IPS DF 6.9 (cell line): ENCODE measurements around the gene ZNF77.
A peak's percentile ranks its signal among the peaks of the same experiment; 100 is the strongest.

ENCODE experiments used
- DNase-seq: peaks from one replicate; pipeline ENCODE4 v3.0.0-alpha.2; 2013; ENCODE audit warnings: low read depth, low spot score
- H3K27ac ChIP-seq: one replicate; pipeline ENCODE4 v1.5.1; 2013; ENCODE audit warnings: low read length, control low read depth
- H3K27me3 ChIP-seq: 2 replicates; pipeline ENCODE4 v1.6.1; 2013; ENCODE audit warnings: mild to moderate bottlenecking, low read length; ENCODE audit not compliant: control insufficient read depth, insufficient read depth
- H3K36me3 ChIP-seq: 2 replicates; pipeline ENCODE4 v1.6.1; 2013; ENCODE audit warnings: low read length; ENCODE audit not compliant: control insufficient read depth, insufficient read depth
- H3K4me1 ChIP-seq: 2 replicates; pipeline ENCODE4 v1.6.1; 2013; ENCODE audit warnings: low read length; ENCODE audit not compliant: control insufficient read depth, insufficient read depth
- H3K4me3 ChIP-seq: 2 replicates; pipeline ENCODE4 v1.5.1; 2013; ENCODE audit warnings: mild to moderate bottlenecking, low read length
- H3K9me3 ChIP-seq: 2 replicates; pipeline ENCODE4 v1.6.1; 2013; ENCODE audit warnings: low read length, inconsistent platforms; ENCODE audit not compliant: control insufficient read depth, insufficient read depth
- WGBS: extraction: QIAGEN DNeasy Blood & Tissue Kit; methylation state at CpG from one replicate; pipeline ENCODE4 v1.1.7; 2013; ENCODE audit warnings: mixed read lengths, missing lambda C conversion rate; ENCODE audit not compliant: insufficient read length, insufficient coverage; 5-methylcytosine and 5-hydroxymethylcytosine counted together

Gene ZNF77

GRCh38 chr19:2982983-2983350 lies 38.2 kb upstream of the ZNF77 start:
- Histone ChIP-seq H3K9me3 (no peaks in the 10 kb centered on the region), H3K4me1 (peaks cover 10% of the 10 kb centered on the region), H3K4me3 (no peak overlapping the region), H3K36me3 (no peaks in the 10 kb centered on the region), H3K27me3 (no peaks in the 10 kb centered on the region), H3K27ac (no peak overlapping the region)
- no CpG with 5 or more reads among the region's 10 CpGs for WGBS
- DNase-seq = no peak

- Histone ChIP-seq H3K27me3 (no peaks in the 10 kb centered on the region), H3K36me3 (no peaks in the 10 kb centered on the region), H3K9me3 (no peaks in the 10 kb centered on the region), H3K4me3 (no peak overlapping the region), H3K4me1 (peaks cover 9% of the 10 kb centered on the region), H3K27ac (no peak overlapping the region)
- WGBS = no CpG with 5 or more reads among the region's 8 CpGs
- no peak for DNase-seq
Observed at GRCh38 chr19:2982561-2982960, 37.8 kb upstream of the ZNF77 start.

- no CpG with 5 or more reads among the region's 5 CpGs for WGBS
- H3K9me3 ChIP-seq = no peaks in the 10 kb centered on the region
- H3K4me3 ChIP-seq = no peak overlapping the region
- no peaks in the 10 kb centered on the region for H3K36me3 ChIP-seq
- no peak overlapping the region for H3K27ac ChIP-seq
- DNase-seq = no peak
- H3K4me1 ChIP-seq = peaks cover 8% of the 10 kb centered on the region
- H3K27me3 ChIP-seq = no peaks in the 10 kb centered on the region
Observed at GRCh38 chr19:2981898-2982297, 37.1 kb upstream of the ZNF77 start.

- H3K4me1 ChIP-seq = peaks cover 6% of the 10 kb centered on the region
- WGBS = no CpG with 5 or more reads among the region's 9 CpGs
- no peak overlapping the region for H3K4me3 ChIP-seq
- H3K27ac ChIP-seq = no peak overlapping the region
- H3K36me3 ChIP-seq = no peaks in the 10 kb centered on the region
- H3K27me3 ChIP-seq = no peaks in the 10 kb centered on the region
- H3K9me3 ChIP-seq = no peaks in the 10 kb centered on the region
- DNase-seq = no peak
Observed at GRCh38 chr19:2978772-2979171, 34.0 kb upstream of the ZNF77 start.

- Histone ChIP-seq H3K36me3 (no peaks in the 10 kb centered on the region), H3K27me3 (no peaks in the 10 kb centered on the region), H3K4me1 (peaks cover 4% of the 10 kb centered on the region), H3K9me3 (no peaks in the 10 kb centered on the region), H3K27ac (no peak overlapping the region), H3K4me3 (no peak overlapping the region)
- no CpG with 5 or more reads among the region's 11 CpGs for WGBS
- no peak for DNase-seq
Observed at GRCh38 chr19:2978166-2978767, 33.5 kb upstream of the ZNF77 start.

- no peaks in the 10 kb centered on the region for H3K27me3 ChIP-seq
Observed at GRCh38 chr19:2977746-2978138, 33.0 kb upstream of the ZNF77 start.

GRCh38 chr19:2977001-2977745 lies 32.4 kb upstream of the ZNF77 start, which contains the start of gene TLE6:
TLE6 (plus strand) TSS chr19:2977564; CDS start chr19:2978234, 670 bp downstream.
- no CpG with 5 or more reads among the region's 51 CpGs for WGBS
- Histone ChIP-seq H3K9me3 (no peaks in the 10 kb centered on the region), H3K27ac (no peak within 1 kb of the TSS)

More at GRCh38 chr19:2977746-2978138, 33.0 kb upstream of the ZNF77 start:
- Histone ChIP-seq H3K4me3 (peak overlapping the region; percentile 15; the same call in 1 of the 2 replicates), H3K36me3 (no peaks in the 10 kb centered on the region), H3K9me3 (no peaks in the 10 kb centered on the region), H3K4me1 (peaks cover 3% of the 10 kb centered on the region), H3K27ac (no peak overlapping the region)
- no peak for DNase-seq
- no CpG with 5 or more reads among the region's 10 CpGs for WGBS

GRCh38 chr19:2976609-2977000 lies 31.8 kb upstream of the ZNF77 start:
- H3K27ac ChIP-seq = no peak overlapping the region
- no peaks in the 10 kb centered on the region for H3K27me3 ChIP-seq
- WGBS = no CpG with 5 or more reads among the region's 15 CpGs

More at GRCh38 chr19:2977001-2977745, 32.4 kb upstream of the ZNF77 start, which contains the start of gene TLE6:
- no peaks in the 10 kb centered on the region for H3K27me3 ChIP-seq
- peak within 1 kb of the TSS; percentile 15; the same call in 1 of the 2 replicates for H3K4me3 ChIP-seq
- peaks cover 3% of the 10 kb centered on the region for H3K4me1 ChIP-seq
- no peaks in the 10 kb centered on the region for H3K36me3 ChIP-seq
- DNase-seq = peak; percentile 85

GRCh38 chr19:2974342-2975041 lies 29.7 kb upstream of the ZNF77 start:
- Histone ChIP-seq H3K27ac (no peak overlapping the region), H3K4me1 (peaks cover 3% of the 10 kb centered on the region; the same call in 1 of the 2 replicates), H3K4me3 (no peak overlapping the region), H3K36me3 (no peaks in the 10 kb centered on the region), H3K27me3 (no peaks in the 10 kb centered on the region), H3K9me3 (no peaks in the 10 kb centered on the region)
- no peak for DNase-seq
- WGBS = no CpG with 5 or more reads among the region's 14 CpGs

More at GRCh38 chr19:2976609-2977000, 31.8 kb upstream of the ZNF77 start:
- peaks cover 3% of the 10 kb centered on the region; the same call in 1 of the 2 replicates for H3K4me1 ChIP-seq
- no peaks in the 10 kb centered on the region for H3K36me3 ChIP-seq
- no peak for DNase-seq
- H3K9me3 ChIP-seq = no peaks in the 10 kb centered on the region
- H3K4me3 ChIP-seq = peak overlapping the region; percentile 10; the same call in 1 of the 2 replicates

- H3K27me3 ChIP-seq = no peaks in the 10 kb centered on the region
- H3K4me3 ChIP-seq = no peak overlapping the region
- peaks cover 3% of the 10 kb centered on the region; the same call in 1 of the 2 replicates for H3K4me1 ChIP-seq
- WGBS = no CpG with 5 or more reads among the region's 8 CpGs
- no peaks in the 10 kb centered on the region for H3K9me3 ChIP-seq
- H3K27ac ChIP-seq = no peak overlapping the region
- DNase-seq = no peak
- no peaks in the 10 kb centered on the region for H3K36me3 ChIP-seq
Observed at GRCh38 chr19:2973229-2973628, 28.5 kb upstream of the ZNF77 start.
